ENCODE results near the gene AUH.
A peak's percentile ranks its signal among the peaks of the same experiment; 100 is the strongest.

Gene AUH

GRCh38 chr9:91243029-91243428 is 118.7 kb downstream of the AUH start:
- no peak for DNase-seq

- DNase-seq, result no peak
These were observed 119.8 kb downstream of the AUH start for GRCh38 chr9:91241909-91242308.

GRCh38 chr9:91240596-91241165 is 121.0 kb downstream of the AUH start:
- no peak for DNase-seq

- DNase-seq, result no peak
These were observed 122.2 kb downstream of the AUH start for GRCh38 chr9:91239367-91240111.

GRCh38 chr9:91234523-91234922 is 127.2 kb downstream of the AUH start:
- no peak for DNase-seq

- no peak for DNase-seq
These were observed 130.1 kb downstream of the AUH start for GRCh38 chr9:91231619-91232018.

GRCh38 chr9:91223000-91223399 is 138.7 kb downstream of the AUH start:
- no peak for DNase-seq

GRCh38 chr9:91222457-91222856 is 139.3 kb downstream of the AUH start:
- DNase-seq, result no peak

GRCh38 chr9:91221332-91221731 is 140.4 kb downstream of the AUH start:
- DNase-seq, result no peak

GRCh38 chr9:91220491-91221135 is 141.1 kb downstream of the AUH start:
- no peak for DNase-seq

GRCh38 chr9:91220021-91220420 is 141.7 kb downstream of the AUH start:
- no peak for DNase-seq

- no peak for DNase-seq
These were observed 142.2 kb downstream of the AUH start for GRCh38 chr9:91219557-91219956.

GRCh38 chr9:91217388-91217787 is 144.3 kb downstream of the AUH start:
- DNase-seq, result no peak

- peak; percentile 35 for DNase-seq
These were observed 146.9 kb downstream of the AUH start for GRCh38 chr9:91214867-91215266.

GRCh38 chr9:91214086-91214485 is 147.6 kb downstream of the AUH start:
- DNase-seq, result peak; percentile 63

- DNase-seq, result no peak
These were observed 149.0 kb downstream of the AUH start for GRCh38 chr9:91212596-91213243.

GRCh38 chr9:91211919-91212318 is 149.8 kb downstream of the AUH start:
- DNase-seq, result no peak

GRCh38 chr9:91211414-91211813 is 150.3 kb downstream of the AUH start:
- DNase-seq, result no peak

GRCh38 chr9:91210318-91210717 is 151.4 kb downstream of the AUH start:
- DNase-seq, result no peak

- DNase-seq, result no peak
These were observed 152.9 kb downstream of the AUH start for GRCh38 chr9:91208837-91209236.

GRCh38 chr9:91208419-91208745 is 153.3 kb downstream of the AUH start:
- no peak for DNase-seq

GRCh38 chr9:91207729-91208418 is 153.8 kb downstream of the AUH start:
- peak; percentile 79 for DNase-seq

- DNase-seq, result no peak
These were observed 154.4 kb downstream of the AUH start for GRCh38 chr9:91207397-91207728.

- DNase-seq, result no peak
These were observed 154.9 kb downstream of the AUH start for GRCh38 chr9:91206806-91207205.
